ENCODE results near the gene CUX1. TPM values are rescaled to one million over a fixed set of nuclear protein-coding genes. Genes with fewer than 3 reads are reported as not detected.

The CUX1 gene
- total RNA-seq, 4 donors from 2014 or later: 56.9 to 124 (median 93.2) TPM

DNA sequence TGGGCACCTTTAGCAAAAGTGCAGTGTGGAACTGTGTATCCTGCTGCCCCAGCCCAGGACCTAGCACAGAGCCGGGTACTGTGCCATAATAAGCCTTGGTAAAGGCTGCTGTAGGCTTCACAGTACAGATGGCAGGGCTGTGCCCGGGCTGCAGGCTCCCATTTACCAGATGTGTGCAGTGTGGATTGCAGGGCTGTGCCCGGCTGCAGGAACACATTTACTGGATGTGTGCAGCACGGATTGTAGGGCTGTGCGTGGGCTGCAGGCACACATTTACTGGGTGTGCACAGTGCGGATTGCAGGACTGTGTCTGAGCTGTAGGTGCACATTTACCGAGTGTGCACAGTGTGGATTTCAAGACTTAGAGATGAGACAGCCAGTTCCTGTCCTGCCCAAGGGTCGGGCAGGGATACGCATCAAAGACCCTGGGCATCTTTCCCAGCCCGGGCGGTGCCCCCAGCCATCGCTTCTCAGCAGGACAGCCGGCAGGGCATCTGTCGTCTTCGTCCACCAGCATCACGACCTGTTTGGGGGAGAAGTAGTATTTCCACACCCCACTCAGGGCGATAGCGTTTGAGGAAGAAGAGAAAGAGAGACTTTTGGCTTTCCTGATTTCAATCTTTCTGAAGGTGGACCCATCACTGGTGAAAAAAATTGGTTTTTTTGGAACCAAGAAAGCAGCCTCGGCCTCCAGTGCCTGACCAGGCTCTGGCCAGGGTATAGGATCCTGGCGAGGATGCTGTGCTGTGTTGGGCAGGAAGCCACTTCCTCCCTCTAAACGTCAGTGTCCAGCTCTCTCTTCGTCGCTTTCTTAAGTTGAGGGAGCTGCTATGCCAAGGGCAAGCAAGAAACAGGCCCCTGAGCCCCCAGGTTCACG is 180.8 kb downstream of the CUX1 start:
- Histone ChIP-seq H3K4me3 (no peak overlapping the region), H3K4me1 (no peaks in the 10 kb centered on the region), H3K27me3 (no peaks in the 10 kb centered on the region), H3K27ac (no peak overlapping the region), H3K36me3 (no peaks in the 10 kb centered on the region), H3K9me3 (no peaks in the 10 kb centered on the region)
- intact Hi-C loops (cut with DNase I; ENCODE audit: low total_unique reads) (no loop called here), in situ Hi-C loops (cut with MboI; ENCODE audit: low pct_ligation_motif_present in 1 of 4, low pct_unique_long_range_greater_than_20kb in 1 of 4, low sequenced_read_pairs in 3 of 4) (no loop called here)
- no peak for DNase-seq
- WGBS, 2 donors (ENCODE audit: low coverage in 1 of 2): 88 to 97% methylated on average over 10 to 24 of the region's 24 CpGs
- TF ChIP-seq POLR2A (IDR thresholded peaks at IDR 0.05) (no peak), POLR2AphosphoS5 (IDR thresholded peaks at IDR 0.05) (no peak), EP300 (IDR thresholded peaks at IDR 0.05; ENCODE audit: low read depth) (no peak)
- TF ChIP-seq, protein P1, sequence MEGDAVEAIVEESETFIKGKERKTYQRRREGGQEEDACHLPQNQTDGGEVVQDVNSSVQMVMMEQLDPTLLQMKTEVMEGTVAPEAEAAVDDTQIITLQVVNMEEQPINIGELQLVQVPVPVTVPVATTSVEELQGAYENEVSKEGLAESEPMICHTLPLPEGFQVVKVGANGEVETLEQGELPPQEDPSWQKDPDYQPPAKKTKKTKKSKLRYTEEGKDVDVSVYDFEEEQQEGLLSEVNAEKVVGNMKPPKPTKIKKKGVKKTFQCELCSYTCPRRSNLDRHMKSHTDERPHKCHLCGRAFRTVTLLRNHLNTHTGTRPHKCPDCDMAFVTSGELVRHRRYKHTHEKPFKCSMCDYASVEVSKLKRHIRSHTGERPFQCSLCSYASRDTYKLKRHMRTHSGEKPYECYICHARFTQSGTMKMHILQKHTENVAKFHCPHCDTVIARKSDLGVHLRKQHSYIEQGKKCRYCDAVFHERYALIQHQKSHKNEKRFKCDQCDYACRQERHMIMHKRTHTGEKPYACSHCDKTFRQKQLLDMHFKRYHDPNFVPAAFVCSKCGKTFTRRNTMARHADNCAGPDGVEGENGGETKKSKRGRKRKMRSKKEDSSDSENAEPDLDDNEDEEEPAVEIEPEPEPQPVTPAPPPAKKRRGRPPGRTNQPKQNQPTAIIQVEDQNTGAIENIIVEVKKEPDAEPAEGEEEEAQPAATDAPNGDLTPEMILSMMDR (IDR thresholded peaks at IDR 0.05): no peak

DNA sequence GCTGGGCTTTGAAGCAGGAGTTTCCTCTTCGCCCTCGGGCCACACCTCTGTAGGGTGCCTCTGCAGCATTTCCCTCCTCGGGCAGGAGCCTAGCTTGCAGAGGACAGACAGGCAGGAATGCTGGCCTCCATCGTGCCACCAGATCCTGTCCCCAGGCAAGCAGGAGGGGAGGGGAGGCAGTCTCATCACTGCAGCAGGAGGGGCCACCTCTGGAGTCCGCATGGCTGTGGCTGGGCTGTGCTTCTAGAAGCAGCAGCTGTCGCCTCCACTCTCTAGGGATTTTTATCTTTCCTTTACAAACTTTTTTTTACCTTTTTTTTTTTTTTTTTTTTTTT is 181.4 kb downstream of the CUX1 start:
- no peak overlapping the region for H3K27ac ChIP-seq
- no peaks in the 10 kb centered on the region for H3K4me1 ChIP-seq
- WGBS, 2 donors (ENCODE audit: low coverage in 1 of 2): 75% methylated on average over 5 of the region's 6 CpGs; no CpG with 5 or more reads in 1 of the 2 donors
- no peak overlapping the region for H3K4me3 ChIP-seq
- H3K9me3 ChIP-seq: no peaks in the 10 kb centered on the region
- H3K36me3 ChIP-seq: no peaks in the 10 kb centered on the region
- in situ Hi-C loops (cut with MboI; ENCODE audit: low pct_ligation_motif_present in 1 of 4, low pct_unique_long_range_greater_than_20kb in 1 of 4, low sequenced_read_pairs in 3 of 4) (no loop called here), intact Hi-C loops (cut with DNase I; ENCODE audit: low total_unique reads) (no loop called here)
- no peak for DNase-seq
- TF ChIP-seq POLR2A (IDR thresholded peaks at IDR 0.05) (no peak), EP300 (IDR thresholded peaks at IDR 0.05; ENCODE audit: low read depth) (no peak), POLR2AphosphoS5 (IDR thresholded peaks at IDR 0.05) (no peak)
- TF ChIP-seq, protein P1 (IDR thresholded peaks at IDR 0.05): no peak
- H3K27me3 ChIP-seq: no peaks in the 10 kb centered on the region

DNA sequence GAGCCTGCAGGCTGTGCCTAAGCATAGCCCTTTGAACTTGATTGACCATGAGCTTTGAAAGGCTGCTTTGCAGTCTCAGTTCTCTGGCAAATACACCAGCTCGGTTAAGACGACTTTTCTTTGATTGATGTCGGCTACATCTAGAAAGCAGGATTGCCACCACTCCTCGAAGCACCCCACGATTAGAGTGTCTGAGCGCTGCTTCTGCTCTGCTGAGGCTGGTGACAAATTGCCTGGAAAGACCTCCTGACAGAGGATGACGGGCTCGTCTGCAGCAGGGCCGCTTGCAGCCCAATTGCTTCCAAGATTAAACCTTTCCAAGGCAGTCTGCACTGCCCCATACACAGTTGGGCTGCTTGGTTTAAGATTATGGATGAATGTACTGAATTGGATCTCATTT is 182.0 kb downstream of the CUX1 start:
- Histone ChIP-seq H3K9me3 (no peaks in the 10 kb centered on the region), H3K27ac (no peak overlapping the region), H3K27me3 (no peaks in the 10 kb centered on the region), H3K36me3 (no peaks in the 10 kb centered on the region), H3K4me1 (no peaks in the 10 kb centered on the region), H3K4me3 (no peak overlapping the region)
- intact Hi-C loops (cut with DNase I; ENCODE audit: low total_unique reads) (no loop called here), in situ Hi-C loops (cut with MboI; ENCODE audit: low pct_ligation_motif_present in 1 of 4, low pct_unique_long_range_greater_than_20kb in 1 of 4, low sequenced_read_pairs in 3 of 4) (no loop called here)
- TF ChIP-seq POLR2AphosphoS5 (IDR thresholded peaks at IDR 0.05) (no peak), POLR2A (IDR thresholded peaks at IDR 0.05) (no peak), EP300 (IDR thresholded peaks at IDR 0.05; ENCODE audit: low read depth) (no peak)
- TF ChIP-seq, protein P1 (IDR thresholded peaks at IDR 0.05): no peak
- WGBS, 2 donors (ENCODE audit: low coverage in 1 of 2): 93% methylated on average over 9 of the region's 9 CpGs; no CpG with 5 or more reads in 1 of the 2 donors
- no peak for DNase-seq

DNA sequence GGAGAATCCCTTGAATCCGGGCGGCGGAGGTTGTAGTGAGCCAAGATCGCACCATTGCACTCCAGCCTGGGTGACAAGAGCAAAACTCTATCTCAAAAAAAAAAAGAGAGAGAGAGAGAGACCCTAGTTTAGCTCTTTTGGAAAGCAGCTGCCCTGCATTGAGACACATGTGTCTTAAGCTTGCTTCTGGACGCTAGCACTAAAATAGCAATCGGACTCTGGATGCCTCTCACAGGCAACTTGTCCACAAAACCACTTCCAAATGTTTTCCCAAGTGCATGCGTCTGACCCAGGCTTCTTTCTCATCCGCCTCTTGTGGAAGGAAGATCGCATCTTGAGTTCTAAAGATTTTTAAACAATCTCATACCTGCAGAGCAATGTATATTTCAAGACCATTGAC is 182.7 kb downstream of the CUX1 start:
- in situ Hi-C loops (cut with MboI; ENCODE audit: low pct_ligation_motif_present in 1 of 4, low pct_unique_long_range_greater_than_20kb in 1 of 4, low sequenced_read_pairs in 3 of 4) (no loop called here), intact Hi-C loops (cut with DNase I; ENCODE audit: low total_unique reads) (no loop called here)
- no peaks in the 10 kb centered on the region for H3K27me3 ChIP-seq
- H3K9me3 ChIP-seq: no peaks in the 10 kb centered on the region
- no peaks in the 10 kb centered on the region for H3K36me3 ChIP-seq
- WGBS, 2 donors (ENCODE audit: low coverage in 1 of 2): 87 to 97% methylated on average over 5 to 9 of the region's 9 CpGs
- no peak overlapping the region for H3K27ac ChIP-seq
- no peaks in the 10 kb centered on the region for H3K4me1 ChIP-seq
- no peak for DNase-seq
- TF ChIP-seq POLR2AphosphoS5 (IDR thresholded peaks at IDR 0.05): no peak
- TF ChIP-seq EP300 (IDR thresholded peaks at IDR 0.05; ENCODE audit: low read depth): no peak
- TF ChIP-seq, protein P1 (IDR thresholded peaks at IDR 0.05): no peak
- TF ChIP-seq POLR2A (IDR thresholded peaks at IDR 0.05): no peak
- H3K4me3 ChIP-seq: no peak overlapping the region
